Kidney epithelial cell (primary cell): ENCODE results near the gene KCNC4. TPM values are rescaled to one million over a fixed set of nuclear protein-coding genes. Genes with fewer than 3 reads are reported as not detected.

Experiments used
- DNase-seq: peaks from one replicate; pipeline ENCODE4 v3.0.0-alpha.2; 2010; ENCODE audit warnings: low read depth
- H3K27me3 ChIP-seq: 2 replicates; pipeline ENCODE4 v1.6.0; 2011; ENCODE audit warnings: low read length; ENCODE audit not compliant: control insufficient read depth, insufficient read depth
- H3K36me3 ChIP-seq: 2 replicates; pipeline ENCODE4 v1.5.1; 2011; ENCODE audit warnings: low read length; ENCODE audit not compliant: control insufficient read depth, insufficient read depth
- H3K4me3 ChIP-seq: 2 replicates; pipeline ENCODE4 v1.5.1; 2011; ENCODE audit warnings: low read depth, mild to moderate bottlenecking, control low read depth, low read length
- total RNA-seq: library from RNA; depleted of rRNA; stranded (reverse); fragments of >200 nt; gene quantifications from 2 replicates; pipeline ENCODE4 v1.2.3, GENCODE V29; 2015
- TF ChIP-seq, protein P1 (sequence below): IDR thresholded peaks from 2 replicates; pipeline ENCODE4 v1.5.1; 2011; ENCODE audit warnings: mild to moderate bottlenecking, moderate library complexity, low read length, control low read depth, inconsistent platforms; ENCODE audit not compliant: insufficient read depth, poor library complexity, severe bottlenecking

Gene KCNC4
- 1.8 and 2.3 TPM in 2 replicates for total RNA-seq

DNA sequence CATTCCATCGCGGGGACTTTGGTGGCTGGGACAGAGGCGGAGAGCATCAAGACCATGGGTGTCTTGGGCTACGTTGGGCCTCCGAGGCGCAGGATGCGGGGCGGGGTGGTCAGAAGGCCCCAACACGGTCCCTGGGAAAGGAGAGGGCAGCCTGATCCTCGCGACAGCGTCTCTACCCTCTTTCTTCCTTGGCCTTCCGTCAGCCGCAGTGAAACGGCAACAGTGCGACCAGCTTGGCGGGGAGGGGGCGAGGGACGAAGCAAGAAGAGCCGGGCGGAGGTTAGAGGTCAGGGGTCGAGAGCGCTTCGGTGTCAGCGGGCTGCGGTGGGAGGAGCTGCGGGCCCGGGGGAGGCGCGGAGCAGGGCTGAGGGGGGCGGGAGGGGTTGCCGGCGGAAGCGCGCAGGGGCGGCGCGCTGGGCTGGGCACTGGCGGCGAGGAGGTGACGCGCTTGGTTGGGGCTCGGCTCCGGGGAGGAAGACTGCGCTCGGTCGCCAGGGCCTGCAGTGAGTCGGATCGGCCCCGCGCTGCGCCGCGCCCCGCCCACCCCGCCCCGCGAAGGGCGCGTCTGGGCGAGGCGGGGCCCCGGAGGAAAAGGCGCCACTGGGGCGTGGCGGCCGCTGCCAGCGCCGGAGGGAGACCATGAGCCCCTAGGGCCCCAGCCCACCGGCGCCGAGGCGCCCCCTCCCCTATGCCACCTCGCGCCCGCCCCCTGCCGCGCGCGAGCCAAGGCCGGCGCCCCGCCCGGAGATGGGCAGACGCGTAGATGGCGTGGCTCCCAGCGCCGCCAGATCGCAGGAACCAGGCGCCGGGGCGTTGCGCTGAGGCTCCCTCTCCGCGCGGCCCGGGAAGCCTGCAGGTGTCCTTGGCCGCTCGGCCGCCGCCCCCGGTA lies at the start of gene KCNC4:
KCNC4 (plus strand) TSS at position 600 of the 889 bp plus-strand sequence. CDS start 1,186 bp downstream, outside the sequence.
- no peaks in the 10 kb centered on the region for H3K36me3 ChIP-seq
- DNase-seq = no peak
- TF ChIP-seq, protein P1, sequence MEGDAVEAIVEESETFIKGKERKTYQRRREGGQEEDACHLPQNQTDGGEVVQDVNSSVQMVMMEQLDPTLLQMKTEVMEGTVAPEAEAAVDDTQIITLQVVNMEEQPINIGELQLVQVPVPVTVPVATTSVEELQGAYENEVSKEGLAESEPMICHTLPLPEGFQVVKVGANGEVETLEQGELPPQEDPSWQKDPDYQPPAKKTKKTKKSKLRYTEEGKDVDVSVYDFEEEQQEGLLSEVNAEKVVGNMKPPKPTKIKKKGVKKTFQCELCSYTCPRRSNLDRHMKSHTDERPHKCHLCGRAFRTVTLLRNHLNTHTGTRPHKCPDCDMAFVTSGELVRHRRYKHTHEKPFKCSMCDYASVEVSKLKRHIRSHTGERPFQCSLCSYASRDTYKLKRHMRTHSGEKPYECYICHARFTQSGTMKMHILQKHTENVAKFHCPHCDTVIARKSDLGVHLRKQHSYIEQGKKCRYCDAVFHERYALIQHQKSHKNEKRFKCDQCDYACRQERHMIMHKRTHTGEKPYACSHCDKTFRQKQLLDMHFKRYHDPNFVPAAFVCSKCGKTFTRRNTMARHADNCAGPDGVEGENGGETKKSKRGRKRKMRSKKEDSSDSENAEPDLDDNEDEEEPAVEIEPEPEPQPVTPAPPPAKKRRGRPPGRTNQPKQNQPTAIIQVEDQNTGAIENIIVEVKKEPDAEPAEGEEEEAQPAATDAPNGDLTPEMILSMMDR = no peak
- peak within 1 kb of the TSS; percentile 48 for H3K4me3 ChIP-seq
- peaks cover 24% of the 10 kb centered on the region for H3K27me3 ChIP-seq

DNA sequence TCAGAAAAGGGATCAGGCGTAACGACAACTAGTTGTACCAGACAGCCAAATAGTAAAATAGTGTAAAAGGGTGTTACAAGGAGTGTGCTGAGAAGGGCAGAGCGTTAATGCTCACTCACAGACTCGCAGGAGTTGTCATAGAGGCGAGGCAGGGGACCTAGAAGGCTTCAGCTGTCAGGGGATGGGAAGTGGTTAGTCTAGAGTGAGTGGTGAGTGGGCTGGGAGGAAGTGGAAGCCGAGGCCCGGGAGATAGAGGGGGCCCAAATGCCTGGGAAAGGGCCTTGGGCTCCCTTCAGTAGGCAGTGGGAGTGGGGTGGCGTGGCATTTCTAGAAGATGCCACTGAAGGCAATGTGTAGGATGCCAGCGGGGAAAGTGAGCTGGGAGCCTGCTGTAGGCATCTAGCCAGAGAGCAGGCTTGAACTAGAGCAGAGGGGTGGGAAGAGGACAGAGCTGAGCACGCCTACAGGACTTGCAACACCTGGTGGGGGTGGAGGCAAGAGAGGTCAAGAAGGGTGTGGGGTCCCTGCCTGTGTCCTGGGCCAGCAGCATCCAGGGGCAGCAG lies 49.5 kb upstream of the KCNC4 start:
- TF ChIP-seq, protein P1 = no peak
- DNase-seq = no peak
- H3K36me3 ChIP-seq = no peaks in the 10 kb centered on the region
- no peak overlapping the region for H3K4me3 ChIP-seq
- H3K27me3 ChIP-seq = no peaks in the 10 kb centered on the region

DNA sequence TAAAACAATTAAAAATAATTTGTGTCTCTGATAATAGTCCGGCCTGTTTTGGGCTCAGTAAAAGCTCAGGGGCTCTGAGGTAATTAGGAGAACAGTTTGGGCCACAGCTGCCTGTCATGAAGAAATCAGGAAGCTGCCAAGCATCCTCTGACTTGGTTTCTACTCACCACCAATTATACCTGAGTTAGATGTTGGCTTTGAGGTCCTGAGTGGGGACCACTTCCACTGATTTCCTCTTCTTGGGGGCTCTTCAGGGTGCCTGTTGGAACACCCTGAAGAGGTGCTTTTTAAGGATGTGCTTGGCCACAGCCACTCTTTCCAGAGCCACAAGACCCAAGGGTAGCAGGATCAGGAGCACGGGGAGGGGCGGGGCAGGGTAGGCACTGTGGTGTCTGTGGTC lies 48.9 kb upstream of the KCNC4 start:
- no peak overlapping the region for H3K4me3 ChIP-seq
- TF ChIP-seq, protein P1 = no peak
- H3K36me3 ChIP-seq = no peaks in the 10 kb centered on the region

DNA sequence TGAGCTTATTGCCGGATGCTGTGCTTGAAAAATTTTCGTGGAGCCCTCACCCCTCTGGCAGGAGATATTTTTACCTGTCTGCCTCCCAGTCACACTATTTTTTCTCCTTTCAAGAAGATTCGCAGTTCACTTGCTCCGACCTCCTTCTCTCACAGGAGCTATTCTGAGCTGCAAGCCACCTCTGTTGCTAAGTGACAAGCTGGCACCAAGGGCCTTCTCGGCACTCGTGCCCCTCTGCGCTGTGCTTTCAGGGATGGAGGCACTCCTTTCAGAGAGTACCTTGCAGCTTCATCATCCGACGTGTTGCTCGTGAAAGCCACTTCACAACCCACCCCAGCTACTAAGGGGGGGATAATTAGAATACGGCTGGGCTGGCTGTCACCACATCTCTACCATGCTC lies 48.3 kb upstream of the KCNC4 start:
- TF ChIP-seq, protein P1 = no peak
- no peaks in the 10 kb centered on the region for H3K27me3 ChIP-seq
- no peak for DNase-seq

More for the DNA sequence above, 48.9 kb upstream of the KCNC4 start:
- DNase-seq = no peak
- H3K27me3 ChIP-seq = no peaks in the 10 kb centered on the region

DNA sequence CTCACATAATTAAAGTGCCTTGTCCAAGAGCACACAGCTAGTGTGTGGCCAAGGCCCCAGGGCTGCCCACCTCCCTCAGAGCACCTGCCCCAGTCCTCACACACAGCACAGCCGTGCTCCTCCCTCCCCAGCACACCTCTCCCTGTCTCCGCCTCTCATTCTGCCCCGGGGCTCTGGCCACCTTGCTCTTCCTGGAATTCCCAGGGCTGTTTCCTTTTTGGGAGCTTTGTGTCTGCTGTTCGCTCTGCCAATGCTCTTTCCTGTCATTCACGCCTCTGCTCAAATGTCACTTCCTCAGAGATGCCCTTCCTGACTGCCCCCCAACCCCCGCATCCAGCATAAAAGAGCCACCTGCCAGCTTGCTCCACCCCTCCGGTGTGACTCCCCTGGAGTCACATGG lies 46.5 kb upstream of the KCNC4 start:
- H3K27me3 ChIP-seq = no peaks in the 10 kb centered on the region

More for the DNA sequence above, 48.3 kb upstream of the KCNC4 start:
- Histone ChIP-seq H3K36me3 (no peaks in the 10 kb centered on the region), H3K4me3 (no peak overlapping the region)

More for the DNA sequence above, 46.5 kb upstream of the KCNC4 start:
- no peak overlapping the region for H3K4me3 ChIP-seq
- TF ChIP-seq, protein P1 = no peak
- H3K36me3 ChIP-seq = no peaks in the 10 kb centered on the region
- DNase-seq = no peak
